AML-193 (cell line): ENCODE measurements around the gene NRIP1.

ENCODE experiments used
- DNase-seq, 2 experiments: peaks; one replicate each; lab custom pipeline; 2025; lab: John Stamatoyannopoulos, UW

Gene NRIP1

DNA sequence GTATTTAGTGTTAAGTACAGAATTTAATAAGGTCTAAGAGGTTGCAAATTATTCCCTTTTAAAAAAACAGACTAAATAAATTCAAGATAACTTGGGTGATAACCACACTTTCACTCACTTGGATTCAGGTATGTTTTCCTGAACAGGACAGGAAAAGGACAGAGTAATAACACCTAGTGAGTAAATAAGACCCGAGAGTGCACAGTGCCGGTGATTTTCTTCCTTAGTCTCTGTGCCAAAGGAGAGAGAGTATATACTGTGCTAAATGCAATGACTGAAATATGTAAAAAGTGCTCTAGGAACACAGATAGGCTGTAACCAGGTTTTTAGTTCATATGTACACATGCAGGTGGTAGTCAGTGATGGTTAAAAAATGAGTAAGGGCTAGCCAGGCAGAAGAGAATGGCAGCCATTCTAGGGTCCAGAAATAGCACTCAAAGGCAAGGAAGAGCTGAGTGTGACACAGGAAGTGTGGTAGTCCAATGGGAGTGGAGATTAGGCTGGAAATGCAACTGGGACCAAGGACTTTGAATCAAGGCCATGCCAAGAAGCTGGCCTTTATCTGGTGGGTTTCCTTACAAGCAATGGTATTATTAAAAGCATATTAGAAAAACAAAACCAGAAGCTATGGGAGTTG lies 58.1 kb downstream of the NRIP1 start:
- no peak for DNase-seq

DNA sequence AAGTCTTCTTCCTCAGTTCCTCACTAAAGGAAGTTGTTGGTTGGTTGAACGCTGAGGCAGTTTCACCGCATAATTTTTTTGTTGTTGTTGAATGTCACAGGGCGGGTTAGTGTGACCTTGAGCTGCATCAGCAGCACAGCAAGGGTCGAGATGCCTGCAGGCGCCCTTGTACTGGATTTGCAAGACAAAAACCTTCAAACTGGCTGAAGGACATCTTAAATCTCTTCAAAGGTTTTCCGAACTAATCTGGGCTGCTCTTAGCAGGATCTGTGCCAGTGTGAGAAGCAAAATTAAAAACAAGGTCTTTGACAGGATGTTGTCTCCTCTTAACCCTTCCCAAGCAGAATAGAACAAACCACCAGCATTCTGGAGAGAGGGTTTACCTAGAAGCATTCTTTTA lies 59.4 kb downstream of the NRIP1 start:
- DNase-seq, result no peak

DNA sequence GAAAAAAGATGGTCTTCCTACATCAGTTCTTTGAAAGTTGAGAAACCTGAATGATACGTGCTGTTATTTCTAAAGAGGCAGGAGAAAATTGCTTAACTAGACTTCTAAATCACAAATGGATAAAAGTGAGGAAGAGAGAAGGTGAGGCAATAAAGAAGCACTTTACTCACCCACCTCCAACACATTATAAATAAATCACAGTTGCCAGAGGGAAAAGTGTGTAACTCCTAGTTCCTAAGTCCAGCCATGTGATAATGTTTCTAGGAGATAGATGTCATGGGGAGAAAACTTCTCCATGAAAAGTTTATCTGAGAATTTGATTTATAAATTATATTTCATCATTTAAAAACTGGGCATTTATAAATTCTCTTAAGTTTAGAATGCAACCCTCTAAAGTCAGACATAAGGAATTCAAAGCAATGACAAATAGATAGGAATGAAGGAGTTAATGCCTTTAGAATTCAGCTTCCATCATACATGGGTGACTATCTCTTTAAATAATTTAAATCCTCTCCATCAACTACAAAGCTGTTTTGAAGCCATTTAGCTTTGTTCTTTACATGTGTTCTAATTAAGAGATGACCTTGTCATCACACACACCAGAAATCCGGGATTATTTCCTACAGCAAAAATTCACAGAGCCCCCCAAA lies 60.0 kb downstream of the NRIP1 start:
- no peak for DNase-seq

DNA sequence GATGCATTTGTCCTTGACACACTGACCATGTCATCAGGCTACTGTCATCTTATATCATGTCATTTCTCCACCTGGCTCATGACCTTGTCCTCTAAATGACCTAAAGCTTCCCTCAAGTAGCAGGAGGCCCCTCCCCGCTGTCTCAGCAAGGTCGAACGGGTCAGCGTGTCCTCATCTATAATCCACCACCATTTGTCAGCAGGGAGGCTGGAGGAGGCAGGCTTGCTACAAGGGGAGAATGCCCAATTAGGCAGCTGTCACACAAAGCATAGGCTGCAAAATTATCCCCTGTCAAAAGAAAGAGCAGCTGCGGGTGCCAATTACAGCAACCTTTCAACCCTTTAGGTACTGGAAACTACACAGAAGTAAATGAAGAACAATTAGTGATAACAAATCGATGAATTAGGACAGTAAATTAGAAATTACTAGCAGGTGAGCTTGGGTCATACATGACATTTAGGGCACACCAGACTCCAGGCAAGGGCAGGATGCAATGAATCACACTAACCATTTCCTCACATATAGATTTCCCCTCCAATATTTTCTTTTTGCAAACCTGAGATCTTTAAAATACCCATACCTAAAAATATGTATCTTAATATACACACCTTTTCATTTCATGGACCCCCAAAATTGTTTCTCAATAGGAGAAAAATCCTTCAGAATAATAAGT lies 61.2 kb downstream of the NRIP1 start:
- no peak for DNase-seq

DNA sequence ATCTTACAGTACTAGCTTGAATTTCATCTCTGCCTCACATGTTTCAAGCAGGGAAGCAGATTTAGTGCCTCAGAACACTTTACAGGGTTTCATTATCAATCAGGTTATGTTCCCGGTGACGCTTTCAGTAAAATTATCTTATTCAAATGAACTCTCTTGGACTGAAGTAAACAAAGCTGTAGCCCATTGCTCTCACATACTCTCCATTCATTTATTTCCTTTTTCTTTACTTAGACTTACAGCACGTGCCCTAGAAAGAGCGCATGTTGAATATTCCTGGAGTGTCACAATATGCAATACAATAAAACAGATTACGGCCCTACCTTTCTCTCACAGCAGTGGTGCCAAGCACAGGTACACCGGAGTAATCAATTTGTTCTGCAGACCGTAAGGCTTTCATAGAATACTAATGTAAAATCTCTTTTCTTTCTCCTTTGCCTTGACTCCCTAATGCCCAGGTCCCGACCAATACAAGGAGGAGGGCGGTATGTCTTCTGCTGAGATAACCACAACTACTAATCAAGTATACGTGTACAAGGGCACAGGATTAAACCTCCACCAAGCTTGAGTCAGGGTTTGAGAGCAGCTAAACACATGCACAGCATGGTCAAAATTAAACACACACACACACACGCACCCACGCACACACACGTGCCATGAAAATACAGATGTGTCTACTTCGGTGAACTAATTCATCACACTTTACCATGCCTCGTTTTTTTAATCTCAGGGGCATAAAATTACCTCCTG lies 62.8 kb downstream of the NRIP1 start:
- no peak for DNase-seq

DNA sequence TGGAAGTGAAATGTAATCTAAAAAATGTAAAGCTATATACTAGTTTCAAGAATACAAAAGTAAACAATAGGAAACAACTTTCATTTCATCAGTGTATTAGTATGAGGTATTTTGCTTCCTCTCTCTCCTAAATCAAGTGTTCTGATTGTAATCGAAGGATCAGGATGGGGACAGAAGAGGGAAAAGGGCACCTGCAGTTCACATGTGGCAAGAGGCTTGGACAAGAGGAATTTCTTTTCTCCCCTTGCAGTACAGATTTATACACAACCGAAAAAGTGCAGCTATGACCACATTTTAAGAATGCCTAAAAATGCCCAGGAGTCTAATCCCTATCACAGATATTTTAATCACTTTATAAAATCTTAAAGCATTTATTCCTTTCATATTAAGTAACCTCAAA lies 63.7 kb downstream of the NRIP1 start:
- no peak for DNase-seq

DNA sequence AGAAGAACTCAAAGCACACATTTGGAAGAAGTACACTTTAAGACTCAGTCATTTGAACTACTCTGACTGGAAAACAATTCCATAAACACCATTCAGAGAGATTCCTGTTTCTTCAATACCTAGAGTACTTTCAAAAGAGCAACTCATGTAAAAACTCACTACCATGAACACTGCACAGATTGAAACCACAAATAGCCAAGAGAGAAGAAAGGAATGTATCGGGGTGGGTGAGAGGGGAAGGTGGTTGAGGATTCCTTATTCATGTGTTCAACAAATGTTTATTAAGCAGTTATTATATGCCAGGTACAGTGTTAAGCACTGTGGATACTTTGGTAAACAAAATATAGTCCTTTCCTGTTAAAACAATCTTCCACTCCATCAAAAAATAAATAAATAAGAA lies 64.7 kb downstream of the NRIP1 start:
- DNase-seq, result no peak

DNA sequence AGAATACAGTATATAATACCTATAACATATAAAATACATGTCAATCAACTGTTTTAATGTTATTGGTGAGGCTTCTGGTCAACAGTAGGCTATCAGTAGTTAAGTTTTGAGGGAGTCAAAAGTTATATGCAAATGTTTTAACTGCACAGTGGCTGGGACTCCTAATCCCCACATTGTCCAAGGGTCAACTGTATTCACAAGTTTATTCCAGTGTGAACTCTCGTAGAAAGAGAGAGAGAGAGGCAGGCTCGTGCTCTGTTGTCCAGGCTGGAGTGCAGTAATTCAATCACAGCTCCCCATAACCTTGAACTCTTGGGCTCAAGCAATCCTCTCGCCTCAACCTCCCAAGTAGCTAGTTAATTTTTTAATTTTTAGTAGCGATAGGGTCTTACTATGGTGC lies 66.0 kb downstream of the NRIP1 start:
- DNase-seq, result no peak

DNA sequence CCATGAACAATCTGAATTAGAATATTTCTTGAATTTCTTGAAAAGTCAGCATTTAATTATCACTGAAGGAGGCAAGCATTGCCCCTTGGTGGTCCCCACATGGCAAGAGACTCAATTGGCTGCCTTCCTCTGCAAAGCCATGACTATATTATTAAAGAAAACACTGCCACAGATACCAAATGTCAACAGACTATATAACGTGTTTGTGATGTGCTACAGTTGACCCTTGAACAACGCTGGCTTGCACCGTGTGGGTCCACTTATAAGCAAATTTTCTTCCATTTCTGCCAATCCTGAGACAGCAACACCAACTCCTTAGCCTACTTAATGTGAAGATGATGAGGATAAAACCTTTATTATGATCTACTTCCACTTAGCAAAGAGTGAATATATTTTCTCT lies 66.5 kb downstream of the NRIP1 start:
- no peak for DNase-seq

DNA sequence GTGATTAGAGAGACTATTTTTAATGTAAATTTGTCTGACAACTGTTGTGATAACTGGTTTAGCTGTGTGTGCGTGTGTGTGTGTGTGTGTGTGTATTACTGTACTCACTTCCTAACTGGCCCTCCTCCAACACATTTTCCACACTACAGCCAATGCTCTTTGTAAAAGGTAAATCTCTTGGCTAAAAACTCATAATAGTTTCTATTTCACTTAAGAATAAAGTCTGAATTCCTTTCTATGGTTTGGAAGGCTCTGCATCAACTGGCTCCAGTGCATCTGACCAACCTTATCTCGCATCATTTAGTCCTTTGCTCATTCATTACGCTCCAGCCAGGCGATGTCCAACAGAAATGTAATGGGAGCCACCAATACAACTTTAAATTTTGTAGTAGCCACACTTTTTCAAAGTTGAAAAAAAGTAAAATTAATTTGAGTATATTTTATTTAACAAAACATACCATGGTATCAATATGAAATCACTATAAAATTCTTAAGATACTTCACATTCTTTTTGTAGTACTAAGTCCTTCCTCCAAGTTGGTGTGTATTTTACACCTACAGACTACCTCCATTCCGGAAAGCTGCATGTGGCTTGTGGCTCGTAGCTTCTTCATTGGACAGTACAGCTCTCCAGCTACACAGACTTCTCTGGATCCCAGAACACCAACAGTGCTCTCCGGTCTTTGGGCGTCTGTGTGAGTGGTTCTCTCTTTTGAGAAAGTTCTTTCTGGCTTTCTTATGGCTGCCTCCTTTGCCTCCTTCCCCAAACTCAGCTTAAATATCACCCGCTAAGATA lies 68.9 kb downstream of the NRIP1 start:
- DNase-seq, result no peak

DNA sequence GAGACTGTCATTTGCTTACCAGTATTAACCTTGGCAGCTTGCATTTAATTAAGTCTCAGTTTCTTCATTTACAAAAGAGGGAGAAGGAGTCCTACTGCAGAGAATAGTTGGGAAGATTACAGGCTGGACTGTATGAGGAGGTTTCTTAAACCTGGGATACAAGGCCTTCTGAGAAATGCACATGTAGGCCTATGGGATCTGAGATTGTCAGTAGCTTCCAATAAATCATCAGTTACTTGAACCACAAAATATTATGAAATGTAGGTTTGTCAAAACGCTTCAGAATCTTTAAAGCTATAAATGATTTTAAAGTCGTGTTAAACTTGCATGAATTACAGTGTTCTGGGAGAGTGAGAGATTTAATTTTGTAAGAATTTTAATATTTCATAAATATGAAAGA lies 69.6 kb downstream of the NRIP1 start:
- no peak for DNase-seq

DNA sequence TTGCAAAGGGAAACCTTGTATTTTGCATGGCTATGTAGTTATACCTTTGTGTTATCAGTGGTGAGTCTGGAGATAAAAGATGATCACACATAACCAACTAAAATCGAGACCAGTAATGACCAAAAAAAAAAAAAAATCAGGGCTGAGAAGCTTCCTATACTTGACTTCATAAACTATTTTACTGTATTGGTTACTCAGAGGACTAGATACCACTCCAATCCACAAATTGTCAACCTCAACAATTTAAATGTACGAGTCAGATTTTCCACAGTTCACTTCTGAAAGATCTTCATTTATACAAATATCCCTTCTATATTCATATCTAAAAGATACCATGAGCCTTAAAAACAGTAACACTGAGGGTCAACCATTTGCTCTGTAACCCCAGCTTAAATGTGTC lies 71.7 kb downstream of the NRIP1 start:
- no peak for DNase-seq

DNA sequence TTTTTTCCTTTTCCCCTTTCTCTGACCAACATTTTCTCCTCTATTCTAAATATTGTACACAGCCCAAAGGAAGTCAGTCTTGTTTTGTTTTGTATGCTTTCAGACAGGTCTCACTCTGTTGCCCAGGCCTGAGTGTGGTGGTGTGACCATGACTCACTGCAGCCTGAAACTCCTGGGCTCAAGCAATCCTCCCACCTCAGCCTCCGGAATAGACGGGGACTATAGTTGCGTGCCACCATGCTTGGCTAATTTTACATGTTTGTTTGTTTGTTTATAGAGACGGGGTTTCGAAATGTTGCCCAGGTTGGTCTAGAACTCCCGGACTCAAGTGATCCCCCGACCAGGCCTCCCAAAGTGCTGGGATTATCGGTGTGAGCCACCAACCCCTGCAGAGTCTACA lies 72.8 kb downstream of the NRIP1 start:
- DNase-seq, result no peak

DNA sequence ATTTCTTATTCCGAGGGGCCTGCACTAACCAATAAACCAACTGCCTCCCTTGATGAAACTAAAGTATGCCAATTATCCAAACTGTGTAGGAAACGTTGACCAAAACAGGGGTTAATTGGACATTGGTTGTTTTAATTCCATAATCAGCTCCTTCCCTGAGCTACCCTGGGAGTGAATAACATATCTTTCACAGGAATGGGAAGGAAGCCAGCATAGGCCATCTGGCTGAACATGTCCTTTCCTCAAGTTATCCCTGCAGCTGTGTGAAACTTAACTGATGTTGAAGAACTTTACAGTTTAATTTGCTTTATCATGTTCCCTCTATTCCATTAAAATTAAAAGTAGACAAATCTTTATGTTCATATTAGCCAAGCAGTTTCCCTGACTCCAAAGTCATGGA lies 75.4 kb downstream of the NRIP1 start:
- DNase-seq, result no peak

DNA sequence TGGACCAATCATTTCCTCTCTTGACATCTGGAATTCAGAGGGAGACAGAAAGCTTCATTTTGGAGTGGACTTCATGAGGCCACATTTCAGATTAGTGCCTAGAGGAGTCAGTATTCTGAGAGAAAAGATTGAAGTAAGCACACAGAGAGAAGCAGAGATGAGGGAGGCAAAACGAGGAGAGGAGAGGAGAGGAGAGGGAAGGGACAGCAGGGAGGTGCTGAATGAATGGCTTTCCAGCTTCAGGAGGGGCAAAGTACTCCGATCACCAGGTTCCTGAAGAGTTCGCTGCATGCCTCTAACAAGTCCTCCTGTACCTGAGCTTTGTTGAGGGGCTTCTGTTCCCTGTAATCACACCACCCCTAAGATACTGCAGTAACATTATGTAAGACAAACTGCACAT lies 76.0 kb downstream of the NRIP1 start:
- DNase-seq, result no peak

DNA sequence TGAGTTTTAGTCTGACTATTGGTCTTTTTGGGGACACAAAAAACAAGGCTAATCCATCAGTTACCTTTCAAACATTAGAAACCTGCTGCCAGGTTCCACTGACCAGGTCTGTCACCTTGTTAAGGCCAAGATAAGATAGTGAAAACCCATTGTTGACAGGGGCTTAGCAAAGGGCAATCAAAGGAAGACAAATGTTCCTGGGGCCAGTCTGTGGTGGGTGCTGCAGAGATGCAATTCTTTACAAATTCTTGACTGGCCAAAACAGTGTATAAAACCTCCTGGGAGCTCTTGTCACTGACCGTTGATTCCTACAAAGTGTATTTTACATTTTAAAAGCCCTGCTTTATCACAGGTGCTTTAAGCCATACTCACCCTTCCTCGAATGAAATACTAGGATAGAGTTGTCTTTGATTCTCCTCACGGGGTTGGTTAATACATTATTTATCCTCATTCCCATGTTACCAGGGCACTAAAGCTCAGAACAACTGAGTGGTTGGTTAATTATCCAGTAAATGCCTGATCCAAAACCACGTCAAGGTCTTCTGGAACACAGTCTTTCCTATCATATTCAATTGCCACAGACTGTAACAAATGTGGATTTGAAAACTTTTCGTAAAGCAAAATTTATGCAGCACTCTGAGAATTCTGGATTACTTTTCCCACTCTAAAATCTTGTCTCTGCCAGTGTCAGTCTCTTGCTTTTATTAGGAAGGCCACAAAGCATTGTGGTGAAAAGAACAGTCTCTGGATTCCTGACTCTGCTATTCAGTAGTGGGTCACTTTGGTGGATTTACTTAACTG lies 77.2 kb downstream of the NRIP1 start:
- no peak for DNase-seq

DNA sequence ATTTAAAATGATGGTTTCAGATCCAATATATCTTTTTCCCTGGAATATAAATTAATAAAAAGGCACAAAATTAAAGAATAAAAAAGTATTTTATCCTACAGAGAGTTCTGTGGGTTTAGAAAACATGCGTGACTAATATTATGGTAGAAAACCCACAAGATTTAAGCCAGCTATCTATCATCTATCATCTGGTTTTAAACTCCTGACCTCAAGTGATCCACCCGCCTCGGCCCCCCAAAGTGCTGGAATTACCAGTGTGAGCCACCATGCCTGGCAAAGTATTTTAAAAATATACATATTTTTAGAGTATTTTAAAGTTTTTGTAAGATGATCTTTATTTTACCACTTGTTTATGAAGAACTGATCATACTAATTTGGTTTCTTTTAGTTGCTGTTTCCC lies 79.5 kb downstream of the NRIP1 start:
- no peak for DNase-seq

DNA sequence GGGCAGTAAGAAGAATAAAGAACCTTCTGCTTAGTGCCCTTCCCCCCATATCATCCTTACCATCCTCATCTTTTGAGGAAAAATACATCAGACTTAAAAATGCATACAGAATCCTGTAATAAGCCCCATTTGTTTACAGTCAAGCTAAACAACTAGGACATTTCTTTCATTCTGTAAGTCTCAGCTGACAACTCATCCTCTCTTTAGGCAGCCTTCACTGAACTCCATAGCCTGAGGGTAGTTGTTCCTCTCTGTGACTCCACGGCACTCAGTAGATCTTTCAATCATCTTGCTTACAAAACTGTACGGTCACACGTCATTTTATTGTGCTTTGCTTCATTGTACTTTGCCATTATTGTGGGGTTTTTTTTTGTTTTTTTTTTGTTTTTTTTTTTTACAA lies 82.5 kb downstream of the NRIP1 start:
- no peak for DNase-seq

DNA sequence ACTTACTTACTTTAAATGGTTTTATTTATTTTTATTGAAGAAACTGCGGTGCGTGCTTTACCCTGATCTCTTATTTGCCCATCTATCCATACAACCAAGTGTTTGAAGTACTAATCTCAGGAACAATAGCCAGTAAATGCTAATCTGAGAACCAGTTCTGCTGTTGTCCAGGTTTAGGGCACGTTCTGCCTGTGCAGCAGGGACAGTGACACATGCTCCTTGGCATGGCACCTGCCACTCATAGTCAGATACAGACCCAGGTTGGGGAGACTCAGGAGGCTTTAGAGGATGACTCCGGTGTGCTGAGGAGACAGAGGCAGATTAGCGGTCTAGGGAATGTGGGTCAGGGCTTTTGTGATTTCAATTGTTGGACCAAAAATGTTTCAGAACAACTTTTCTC lies 83.6 kb downstream of the NRIP1 start:
- DNase-seq, result no peak

DNA sequence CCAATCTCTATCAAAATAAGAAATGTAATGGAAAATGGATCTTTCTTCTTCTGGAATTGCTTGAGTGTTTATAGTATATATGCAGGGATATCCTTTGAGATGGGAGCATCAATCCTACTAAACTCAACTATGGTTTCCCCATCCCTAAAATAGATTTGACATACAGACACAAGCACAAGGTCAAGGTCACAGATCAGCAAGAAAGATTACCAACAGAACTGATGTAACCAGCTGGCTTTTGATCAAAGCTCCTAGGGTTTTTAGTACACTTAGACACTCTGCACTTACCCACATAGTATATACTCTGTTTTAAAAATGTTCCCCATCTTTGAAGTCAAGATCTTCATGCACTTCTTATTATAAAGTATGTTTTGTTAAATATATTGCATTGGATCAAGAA lies 85.5 kb downstream of the NRIP1 start:
- no peak for DNase-seq

DNA sequence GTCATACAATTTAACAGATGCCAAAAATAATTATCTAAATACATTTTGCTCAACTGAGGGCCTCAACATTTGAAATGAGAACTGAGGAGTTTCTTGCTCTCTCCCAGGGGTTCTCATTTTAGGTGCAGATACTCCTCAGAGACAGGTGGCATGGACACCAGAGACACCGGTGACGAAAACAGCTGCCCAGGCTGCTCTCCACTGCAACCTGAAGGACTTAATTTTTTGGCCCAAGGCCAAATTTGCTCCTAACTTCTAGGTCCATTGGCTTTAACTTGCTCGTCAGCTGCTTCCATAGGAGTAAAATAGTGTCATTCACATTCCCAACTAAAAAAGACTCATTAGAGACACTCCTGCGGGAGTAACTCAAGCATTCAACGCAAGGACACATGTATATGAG lies 87.0 kb downstream of the NRIP1 start:
- no peak for DNase-seq
